Posterior vena cava (tissue), 2 donors: ENCODE results near the gene VSIG10. TPM values are rescaled to one million over a fixed set of nuclear protein-coding genes. Genes with fewer than 3 reads are reported as not detected.
"Not testable (repeated sequence)": the region's sequence is repeated elsewhere in the genome, so short reads cannot be mapped to it uniquely, and the experiment has no call there.

ENCODE experiments used
- DNase-seq: peaks from one replicate; pipeline ENCODE4 v3.0.0-alpha.2; 2020; ENCODE audit warnings: low spot score
- intact Hi-C, 2 donors: fragments of 100-400 bp; cut with DNase I; formaldehyde crosslinking; loops; one replicate each; pipeline versions ENCODE4 v1.14.1 to v1.14.2; 2022 to 2023
- total RNA-seq, 2 donors: library from RNA; stranded (reverse); fragmentation: NEBNext Ultra II Directional; extraction: Animal tissue kit (Norgen Biotek cat#: 25700); gene quantifications; one replicate each; pipeline ENCODE4 v1.2.1, GENCODE V29; 2021
- donor health status: DM: yes; HTN: yes; CAD: no.
- donor health status: DM: yes; HTN: yes; CAD: no.

Gene VSIG10
- total RNA-seq, 2 donors from 2014 or later: 11.1 to 15.3 TPM

- peak; percentile 90 for DNase-seq
- intact Hi-C loops: no loop called here
Observed at GRCh38 chr12:118120579-118121363, 17.0 kb upstream of the VSIG10 start.

- peak; percentile 31 for DNase-seq
- intact Hi-C loops: no loop called here
Observed at GRCh38 chr12:118119449-118119879, 15.7 kb upstream of the VSIG10 start.

- intact Hi-C loops: no loop called here
- DNase-seq: no peak
Observed at GRCh38 chr12:118109088-118109487, 5.3 kb upstream of the VSIG10 start.

- DNase-seq: no peak
- intact Hi-C loops: no loop called here
Observed at GRCh38 chr12:118107694-118108093, 3.9 kb upstream of the VSIG10 start.

GRCh38 chr12:118107011-118107410 lies 3.2 kb upstream of the VSIG10 start:
- no peak for DNase-seq
- intact Hi-C loops: no loop called here

GRCh38 chr12:118103201-118103600 lies 610 bp downstream of the VSIG10 start:
- DNase-seq: peak; percentile 85
- intact Hi-C loops: no loop called here

GRCh38 chr12:118102609-118103008 lies 1.2 kb downstream of the VSIG10 start:
- DNase-seq: no peak
- intact Hi-C loops: no loop called here

GRCh38 chr12:118102070-118102469 lies 1.7 kb downstream of the VSIG10 start:
- intact Hi-C loops: no loop called here
- no peak for DNase-seq

GRCh38 chr12:118101051-118101450 lies 2.8 kb downstream of the VSIG10 start:
- no peak for DNase-seq
- intact Hi-C loops: no loop called here

- no peak for DNase-seq
- intact Hi-C loops: no loop called here
Observed at GRCh38 chr12:118098911-118099671, 4.7 kb downstream of the VSIG10 start.

GRCh38 chr12:118098401-118098800 lies 5.4 kb downstream of the VSIG10 start:
- no peak for DNase-seq
- intact Hi-C loops: no loop called here

- intact Hi-C loops: no loop called here
Observed at GRCh38 chr12:118094039-118094438, 9.8 kb downstream of the VSIG10 start.

GRCh38 chr12:118089782-118090181 lies 14.0 kb downstream of the VSIG10 start:
- no peak for DNase-seq
- intact Hi-C loops: no loop called here

More at GRCh38 chr12:118094039-118094438, 9.8 kb downstream of the VSIG10 start:
- DNase-seq: no peak

- no peak for DNase-seq
- intact Hi-C loops: loop anchor here in 1 of 2 donors (5.0 kb wide), 1 partner anchor 1670 kb away; no protein-coding TSS in a partner anchor
Observed at GRCh38 chr12:118082161-118082560, 21.6 kb downstream of the VSIG10 start.

- DNase-seq: not testable (repeated sequence)
- intact Hi-C loops: loop anchor here in 1 of 2 donors (5.0 kb wide), 1 partner anchor 1671 kb away; no protein-coding TSS in a partner anchor
Observed at GRCh38 chr12:118081521-118081920, 22.3 kb downstream of the VSIG10 start.

GRCh38 chr12:118073768-118074167 lies 30.0 kb downstream of the VSIG10 start:
- intact Hi-C loops: no loop called here

GRCh38 chr12:118070650-118071049 lies 33.2 kb downstream of the VSIG10 start:
- intact Hi-C loops: no loop called here
- no peak for DNase-seq

More at GRCh38 chr12:118073768-118074167, 30.0 kb downstream of the VSIG10 start:
- no peak for DNase-seq

- intact Hi-C loops: no loop called here
- DNase-seq: no peak
Observed at GRCh38 chr12:118068445-118068844, 35.4 kb downstream of the VSIG10 start.

GRCh38 chr12:118065380-118065779 lies 38.4 kb downstream of the VSIG10 start:
- intact Hi-C loops: no loop called here
- no peak for DNase-seq

GRCh38 chr12:118064608-118065007 lies 39.2 kb downstream of the VSIG10 start:
- intact Hi-C loops: no loop called here
- no peak for DNase-seq
